Rectal smooth muscle tissue (tissue), 1 donor: ENCODE measurements around the gene IL4I1.

Experiments
- H3K27ac ChIP-seq: one replicate; pipeline ENCODE4 v1.7.0; 2013; ENCODE audit warnings: low read depth, low read length, inconsistent platforms
- H3K27me3 ChIP-seq: one replicate; pipeline ENCODE4 v1.7.0; 2013; ENCODE audit warnings: low read length; ENCODE audit not compliant: control insufficient read depth, insufficient read depth
- H3K36me3 ChIP-seq: one replicate; pipeline ENCODE4 v1.7.0; 2013; ENCODE audit warnings: low read length; ENCODE audit not compliant: control insufficient read depth, insufficient read depth
- H3K4me1 ChIP-seq: one replicate; pipeline ENCODE4 v1.7.0; 2013; ENCODE audit warnings: low read length; ENCODE audit not compliant: control insufficient read depth, insufficient read depth
- H3K4me3 ChIP-seq: one replicate; pipeline ENCODE4 v1.7.0; 2013; ENCODE audit warnings: low read length
- H3K9ac ChIP-seq: one replicate; pipeline ENCODE4 v1.7.0; 2013; ENCODE audit warnings: low read length

IL4I1 gene

DNA sequence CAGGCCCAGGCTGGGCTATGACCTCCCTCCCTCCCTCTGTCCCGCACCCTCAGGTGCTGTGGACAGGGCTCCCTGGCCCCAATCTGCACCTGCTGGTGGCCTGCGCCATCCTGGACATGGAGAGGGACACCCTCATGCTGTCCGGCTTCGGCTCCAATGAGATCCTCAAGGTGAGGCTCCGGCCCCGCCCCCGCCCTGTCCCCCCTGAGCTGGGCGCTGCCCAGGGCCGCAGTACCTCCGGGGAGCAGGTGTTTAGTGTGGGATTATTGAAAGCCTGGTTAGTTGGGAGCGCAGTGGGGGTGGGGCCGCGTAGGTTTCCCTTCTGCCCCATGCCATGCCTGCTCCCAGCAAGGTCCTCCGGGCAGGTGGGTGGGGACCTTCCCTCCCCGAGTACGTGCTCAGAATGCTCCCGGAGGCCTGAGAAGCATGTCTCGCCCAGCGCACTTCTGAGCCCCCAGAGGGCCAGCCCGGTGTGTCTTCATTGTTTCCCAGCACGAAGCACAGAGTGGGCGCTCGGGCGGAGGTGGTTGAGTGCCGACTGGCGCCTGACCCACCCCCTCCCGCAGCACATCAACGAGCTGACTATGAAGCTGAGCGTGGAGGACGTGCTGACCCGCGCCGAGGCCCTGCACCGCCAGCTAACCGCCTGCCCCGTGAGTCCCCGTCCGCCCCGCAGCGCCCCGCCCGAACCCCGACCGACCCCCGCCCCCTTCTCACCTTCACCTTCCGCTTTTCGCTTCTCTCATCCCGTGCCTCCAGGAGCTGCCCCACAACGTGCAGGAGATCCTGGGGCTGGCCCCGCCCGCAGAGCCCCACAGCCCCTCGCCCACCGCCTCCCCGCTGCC, 8.8 kb downstream of the IL4I1 start:
- Histone ChIP-seq H3K27me3 (no peaks in the 10 kb centered on the region), H3K4me1 (no peaks in the 10 kb centered on the region), H3K4me3 (no peak overlapping the region), H3K9ac (no peak overlapping the region), H3K36me3 (peaks cover 21% of the 10 kb centered on the region), H3K27ac (no peak overlapping the region)

DNA sequence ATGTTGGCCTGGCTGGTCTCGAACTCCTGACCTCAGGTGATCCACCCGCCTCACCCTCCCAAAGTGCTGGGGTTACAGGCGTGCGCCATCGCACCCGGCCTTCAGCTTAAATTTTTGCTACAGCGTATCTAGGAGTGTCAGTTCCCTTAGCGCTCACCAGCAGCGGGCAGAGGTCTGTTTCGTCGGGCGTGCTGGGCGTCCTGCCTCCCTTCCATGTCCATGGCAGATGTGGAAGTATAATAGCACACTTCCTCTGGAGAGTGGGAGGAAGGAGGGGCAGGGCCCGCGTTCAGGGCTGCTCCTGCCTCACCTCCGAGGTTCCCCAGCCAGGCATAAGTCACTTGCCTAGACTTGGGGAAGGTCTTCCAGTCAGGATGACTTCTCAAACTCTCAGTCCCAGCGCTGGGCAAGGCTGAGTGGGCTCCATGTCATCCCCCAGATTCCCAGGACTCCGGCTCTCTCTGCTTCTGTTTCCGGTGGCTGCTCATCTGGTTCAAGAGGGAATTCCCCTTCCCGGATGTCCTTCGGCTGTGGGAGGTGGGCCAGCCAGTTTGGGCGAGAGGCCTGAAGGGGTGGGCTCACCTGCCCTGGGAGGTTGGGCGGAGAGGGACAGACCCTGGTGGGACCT, 9.5 kb downstream of the IL4I1 start:
- Histone ChIP-seq H3K9ac (no peak overlapping the region), H3K36me3 (peaks cover 28% of the 10 kb centered on the region), H3K4me1 (no peaks in the 10 kb centered on the region), H3K27ac (no peak overlapping the region), H3K27me3 (no peaks in the 10 kb centered on the region), H3K4me3 (no peak overlapping the region)

DNA sequence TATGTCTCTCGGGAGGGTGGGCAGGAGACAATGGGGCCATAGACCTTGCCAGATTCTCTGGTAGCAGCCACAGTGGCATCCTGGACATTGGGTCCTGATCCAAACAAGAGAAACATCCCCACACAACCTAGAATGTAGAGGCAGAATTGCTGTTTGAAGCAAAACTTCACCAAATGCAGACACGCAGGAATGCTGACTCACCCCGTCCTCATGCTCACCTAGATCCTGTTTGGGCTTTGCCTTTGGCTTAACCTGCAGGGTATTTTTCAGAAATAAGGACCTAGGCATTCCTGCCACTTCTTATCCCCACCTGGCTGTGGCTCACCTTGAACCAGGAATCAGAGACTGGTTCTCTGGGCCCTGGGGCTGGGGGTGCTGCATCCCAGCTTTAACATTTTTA, 11.9 kb downstream of the IL4I1 start:
- H3K4me1 ChIP-seq = no peaks in the 10 kb centered on the region
- H3K4me3 ChIP-seq = no peak overlapping the region
- no peak overlapping the region for H3K27ac ChIP-seq
- H3K27me3 ChIP-seq = no peaks in the 10 kb centered on the region
- H3K36me3 ChIP-seq = peaks cover 42% of the 10 kb centered on the region
- no peak overlapping the region for H3K9ac ChIP-seq

DNA sequence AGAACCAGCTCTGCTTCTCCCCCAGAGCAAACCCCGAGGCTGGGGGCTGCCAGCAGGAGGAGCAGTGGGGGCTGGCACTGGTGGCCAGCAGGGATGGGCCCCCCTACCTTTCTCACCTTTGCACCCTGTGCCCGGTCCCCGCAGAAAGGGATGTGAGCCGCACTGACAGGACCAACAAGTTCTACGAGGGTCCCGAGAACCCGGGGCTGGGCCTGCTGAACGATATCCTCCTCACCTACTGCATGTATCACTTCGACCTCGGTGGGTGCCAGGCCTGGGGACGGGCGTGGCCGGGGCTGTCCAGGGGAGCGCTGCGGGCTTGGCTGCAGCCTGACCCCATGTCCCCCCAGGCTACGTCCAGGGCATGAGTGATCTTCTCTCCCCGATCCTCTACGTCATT, 12.6 kb downstream of the IL4I1 start:
- Histone ChIP-seq H3K36me3 (peaks cover 48% of the 10 kb centered on the region), H3K27me3 (no peaks in the 10 kb centered on the region), H3K9ac (no peak overlapping the region), H3K27ac (no peak overlapping the region), H3K4me3 (no peak overlapping the region), H3K4me1 (no peaks in the 10 kb centered on the region)

DNA sequence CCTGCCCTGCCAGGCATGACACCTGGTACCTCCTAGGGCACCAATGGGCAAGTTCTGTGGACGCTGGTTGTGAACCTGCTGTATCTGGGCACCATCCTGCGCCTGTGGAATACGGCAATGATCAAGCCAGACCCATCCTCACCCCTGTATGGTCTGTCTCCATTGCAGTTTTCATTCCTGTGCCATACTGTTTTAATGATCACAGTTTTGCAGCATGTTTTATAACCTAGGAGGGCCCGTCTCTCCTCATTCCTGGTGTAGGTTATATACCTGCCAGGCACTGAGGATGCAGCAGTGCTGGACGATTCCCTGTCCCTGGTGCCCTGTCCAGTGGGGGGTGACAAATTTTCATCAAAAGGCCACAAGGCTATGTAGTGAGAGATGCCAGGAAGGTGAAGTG, 13.6 kb downstream of the IL4I1 start:
- H3K36me3 ChIP-seq = peaks cover 51% of the 10 kb centered on the region
- H3K4me1 ChIP-seq = peaks cover 3% of the 10 kb centered on the region
- H3K9ac ChIP-seq = no peak overlapping the region
- no peak overlapping the region for H3K27ac ChIP-seq
- H3K4me3 ChIP-seq = no peak overlapping the region
- H3K27me3 ChIP-seq = no peaks in the 10 kb centered on the region

DNA sequence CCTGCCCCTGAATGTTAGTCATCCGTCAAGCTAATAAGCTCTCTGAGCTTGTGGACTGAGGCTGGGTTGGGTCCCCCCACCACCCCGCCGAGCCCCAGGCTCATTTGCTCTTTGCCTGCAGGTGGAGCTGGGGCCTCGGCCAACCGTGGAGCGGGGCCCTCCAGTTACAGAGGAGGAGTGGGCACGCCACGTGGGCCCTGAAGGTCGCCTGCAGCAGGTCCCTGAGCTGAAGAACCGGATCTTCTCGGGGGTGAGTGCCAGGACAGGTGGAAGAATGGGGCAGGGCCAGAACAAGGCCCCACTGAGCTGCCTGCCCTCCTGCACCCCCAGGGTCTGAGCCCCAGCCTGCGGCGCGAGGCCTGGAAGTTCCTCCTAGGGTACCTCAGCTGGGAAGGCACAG, 14.0 kb downstream of the IL4I1 start:
- H3K27ac ChIP-seq = no peak overlapping the region
- H3K36me3 ChIP-seq = peaks cover 51% of the 10 kb centered on the region

DNA sequence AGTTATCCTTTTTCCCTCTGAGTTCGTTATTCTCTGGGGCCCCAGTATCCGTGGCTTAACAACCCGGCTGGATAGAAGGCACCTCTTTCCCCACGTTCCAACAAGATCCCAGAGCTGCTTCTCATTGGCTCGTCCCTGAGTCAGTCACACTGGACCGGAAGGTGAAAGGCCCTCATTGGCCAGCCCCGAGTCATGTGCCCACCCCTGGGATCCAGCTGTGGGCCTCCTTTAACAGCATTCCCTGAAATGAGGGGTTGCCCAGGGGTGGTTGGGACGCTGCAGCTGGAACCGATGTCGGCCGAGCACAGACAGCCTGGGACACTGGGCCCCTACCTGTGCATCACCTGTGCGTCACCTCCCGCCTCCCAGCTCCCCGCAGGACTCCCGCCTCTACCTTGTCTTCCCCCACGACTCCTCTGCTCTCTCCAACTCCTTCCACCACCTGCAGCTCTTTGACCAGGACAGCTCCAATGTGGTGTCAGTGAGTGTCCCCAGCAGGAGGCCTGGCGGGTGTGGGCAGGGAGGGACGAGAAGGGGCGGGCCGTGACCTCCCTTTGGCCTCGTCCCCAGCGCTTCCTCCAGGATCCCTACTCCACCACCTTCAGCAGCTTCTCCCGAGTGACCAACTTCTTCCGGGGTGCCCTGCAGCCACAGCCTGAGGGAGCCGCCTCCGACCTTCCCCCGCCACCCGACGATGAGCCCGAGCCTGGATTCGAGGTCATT, 14.9 kb downstream of the IL4I1 start:
- no peak overlapping the region for H3K27ac ChIP-seq
- H3K4me1 ChIP-seq = peaks cover 4% of the 10 kb centered on the region
- no peak overlapping the region for H3K4me3 ChIP-seq
- no peak overlapping the region for H3K9ac ChIP-seq
- H3K27me3 ChIP-seq = no peaks in the 10 kb centered on the region
- H3K36me3 ChIP-seq = peaks cover 51% of the 10 kb centered on the region

More for the DNA sequence above, 14.0 kb downstream of the IL4I1 start:
- H3K4me1 ChIP-seq = peaks cover 4% of the 10 kb centered on the region
- H3K9ac ChIP-seq = no peak overlapping the region
- no peak overlapping the region for H3K4me3 ChIP-seq
- no peaks in the 10 kb centered on the region for H3K27me3 ChIP-seq

DNA sequence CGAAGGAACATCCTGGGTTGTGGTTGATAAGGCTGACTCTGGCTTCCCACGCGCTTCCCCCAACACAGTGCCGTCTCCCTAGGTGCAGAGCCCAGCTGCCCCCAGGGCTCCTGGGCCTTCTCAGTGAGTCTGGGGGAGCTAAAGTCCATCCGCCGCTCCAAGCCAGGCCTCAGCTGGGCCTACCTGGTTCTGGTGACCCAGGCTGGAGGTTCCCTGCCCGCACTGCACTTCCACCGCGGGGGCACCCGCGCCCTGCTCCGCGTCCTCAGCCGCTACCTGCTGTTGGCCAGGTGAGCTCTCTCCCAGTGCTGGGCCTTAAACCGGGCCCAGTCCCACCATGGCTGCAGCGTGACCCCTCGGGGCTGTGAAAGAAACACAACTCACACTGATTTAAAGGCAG, 15.5 kb downstream of the IL4I1 start:
- Histone ChIP-seq H3K27me3 (no peaks in the 10 kb centered on the region), H3K4me1 (peaks cover 4% of the 10 kb centered on the region), H3K36me3 (peaks cover 51% of the 10 kb centered on the region), H3K9ac (no peak overlapping the region), H3K27ac (no peak overlapping the region), H3K4me3 (no peak overlapping the region)

DNA sequence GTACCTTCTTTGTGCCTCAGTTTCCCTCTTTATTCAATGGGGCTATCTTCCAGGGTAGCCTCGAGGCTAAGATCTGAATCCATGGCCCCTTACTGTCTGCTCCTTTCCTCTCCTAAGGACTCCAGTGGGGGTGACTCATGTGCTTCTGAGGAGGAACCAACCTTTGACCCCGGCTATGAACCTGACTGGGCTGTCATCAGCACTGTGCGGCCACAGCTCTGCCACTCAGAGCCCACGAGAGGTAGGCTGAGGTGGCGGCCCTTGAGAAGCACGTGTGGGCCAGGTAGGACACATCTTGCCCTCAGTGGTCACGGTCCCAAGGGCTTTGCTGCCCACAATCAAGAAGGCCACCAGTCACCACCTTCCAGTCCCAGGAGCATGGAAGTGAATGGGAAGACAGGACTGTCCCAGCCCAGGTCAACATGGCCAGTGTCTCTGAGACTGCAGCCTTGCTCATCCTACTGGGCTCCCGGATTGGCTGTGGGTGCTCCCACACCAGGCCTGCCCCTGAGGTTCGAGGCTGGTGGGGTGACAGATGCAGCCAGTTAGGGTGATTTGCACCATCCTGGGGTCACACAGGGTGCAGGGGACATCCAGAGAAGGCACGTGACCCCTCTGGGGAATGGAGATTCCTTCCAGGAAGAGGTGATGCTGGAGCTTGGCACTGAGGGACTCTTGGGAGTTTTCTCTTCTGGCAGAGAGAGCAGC, 16.4 kb downstream of the IL4I1 start:
- H3K36me3 ChIP-seq = peaks cover 51% of the 10 kb centered on the region
- no peak overlapping the region for H3K27ac ChIP-seq
- H3K4me1 ChIP-seq = peaks cover 9% of the 10 kb centered on the region
- H3K4me3 ChIP-seq = no peak overlapping the region
- no peaks in the 10 kb centered on the region for H3K27me3 ChIP-seq
- no peak overlapping the region for H3K9ac ChIP-seq

DNA sequence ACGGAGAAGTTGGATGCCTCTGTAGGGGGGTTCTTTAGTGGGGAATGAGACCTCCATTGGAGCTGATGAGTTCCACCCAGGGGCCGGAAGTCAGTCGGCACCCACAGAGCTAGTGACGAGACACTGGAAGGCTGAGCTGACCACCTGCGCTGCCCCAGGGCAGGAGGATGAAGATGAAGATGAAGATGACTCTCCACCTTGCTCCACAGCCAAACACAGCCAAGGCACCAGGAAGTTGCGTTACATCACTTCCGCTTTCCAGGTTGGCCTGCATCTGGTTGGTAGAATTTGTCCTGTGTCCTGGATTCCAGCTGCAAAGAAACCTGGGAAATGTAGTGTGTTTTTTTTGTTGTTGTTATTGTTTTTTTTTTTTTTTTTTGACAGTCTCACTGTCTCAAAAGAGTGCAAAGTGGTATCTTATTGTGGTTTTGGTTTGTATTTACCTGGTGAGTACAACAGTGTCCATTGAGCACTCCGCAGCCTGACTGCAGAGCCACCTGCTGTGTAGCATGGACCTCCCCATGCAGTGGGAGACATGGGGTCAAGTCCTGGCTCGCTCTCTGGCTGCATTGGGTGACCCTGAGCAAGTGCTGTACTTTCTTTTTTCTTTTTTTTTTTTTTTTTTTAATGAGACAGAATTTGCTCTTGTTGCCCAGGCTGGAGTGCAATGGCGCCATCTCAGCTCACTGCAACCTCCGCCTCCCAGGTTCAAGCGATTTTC, 17.3 kb downstream of the IL4I1 start:
- H3K36me3 ChIP-seq = peaks cover 46% of the 10 kb centered on the region
- H3K27ac ChIP-seq = no peak overlapping the region
- H3K27me3 ChIP-seq = no peaks in the 10 kb centered on the region

DNA sequence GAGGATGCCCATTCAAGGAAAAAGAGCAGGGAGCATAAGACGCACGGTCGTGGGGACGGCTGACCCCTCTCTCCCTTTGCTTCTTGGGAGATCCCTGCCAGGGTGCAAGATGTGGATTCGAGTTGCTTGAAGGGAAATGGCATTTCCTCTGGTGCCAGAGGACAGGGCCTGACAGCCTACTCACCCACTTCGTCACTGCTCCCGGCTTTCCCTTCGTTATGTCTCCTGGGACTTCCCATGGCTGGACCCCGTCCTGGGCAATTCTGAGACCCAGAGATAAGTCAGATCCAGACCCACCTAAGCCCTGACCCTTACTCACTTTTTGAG, 18.0 kb downstream of the IL4I1 start:
- Histone ChIP-seq H3K36me3 (peaks cover 39% of the 10 kb centered on the region), H3K27me3 (no peaks in the 10 kb centered on the region), H3K4me1 (peaks cover 10% of the 10 kb centered on the region), H3K9ac (no peak overlapping the region), H3K4me3 (peak overlapping the region; percentile 95), H3K27ac (no peak overlapping the region)

More for the DNA sequence above, 17.3 kb downstream of the IL4I1 start:
- Histone ChIP-seq H3K4me3 (no peak overlapping the region), H3K9ac (no peak overlapping the region), H3K4me1 (peaks cover 10% of the 10 kb centered on the region)
